CD14-positive monocyte (primary cell): ENCODE data around the gene ABTB2. TPM values are rescaled to one million over a fixed set of nuclear protein-coding genes. Genes with fewer than 3 reads are reported as not detected.

Experiments used
- DNase-seq, 3 donors: peaks; one replicate each; pipeline ENCODE4 v3.0.0-alpha.2; 2011 to 2022
- H2AFZ ChIP-seq: 2 replicates; pipeline ENCODE4 v1.6.0; 2012; ENCODE audit warnings: mild to moderate bottlenecking, low read depth, low read length, inconsistent platforms; ENCODE audit not compliant: insufficient read depth, poor library complexity, severe bottlenecking
- H3K27ac ChIP-seq, 2 donors: 1 replicate in 1 of 2; 2 replicates in 1 of 2; pipeline ENCODE4 v1.5.1; 2012 to 2013; ENCODE audit warnings: low read length in 2 of 2, control low read depth in 1 of 2, inconsistent platforms in 1 of 2, low read depth in 1 of 2, mild to moderate bottlenecking in 1 of 2
- H3K27me3 ChIP-seq, 2 donors: one replicate each; pipeline versions ENCODE4 v1.6.0 to v1.6.1; 2011 to 2013; ENCODE audit warnings: low read length in 2 of 2; ENCODE audit not compliant: control insufficient read depth in 2 of 2, insufficient read depth in 2 of 2
- H3K36me3 ChIP-seq, 2 donors: replicated peaks in 1 of 2; 1 replicate in 1 of 2; 2 replicates in 1 of 2; pipeline versions ENCODE4 v1.5.1 to v1.6.1; 2012 to 2013; ENCODE audit warnings: low read length in 2 of 2, control low read depth in 1 of 2, inconsistent platforms in 1 of 2, mild to moderate bottlenecking in 1 of 2; ENCODE audit not compliant: insufficient read depth in 2 of 2, control insufficient read depth in 1 of 2
- H3K4me1 ChIP-seq, 2 donors: 1 replicate in 1 of 2; 2 replicates in 1 of 2; pipeline versions ENCODE4 v1.5.1 to v1.6.1; 2012 to 2013; ENCODE audit warnings: low read length in 2 of 2, control low read depth in 1 of 2, inconsistent platforms in 1 of 2, mild to moderate bottlenecking in 1 of 2, moderate library complexity in 1 of 2; ENCODE audit not compliant: insufficient read depth in 2 of 2, control insufficient read depth in 1 of 2
- H3K4me2 ChIP-seq: replicated peaks from 2 replicates; pipeline ENCODE3; 2012; ENCODE audit warnings: low read length, moderate library complexity, mild to moderate bottlenecking; ENCODE audit not compliant: poor library complexity, severe bottlenecking; ENCODE audit errors: extremely low read depth
- H3K4me3 ChIP-seq, 3 experiments: fragments of 200-600 bp in 1 of 3; sonication (generic) in 1 of 3; replicated peaks in 1 of 3; 1 replicate in 2 of 3; 2 replicates in 1 of 3; pipeline ENCODE4 v1.5.1; 2011 to 2013; ENCODE audit warnings: low read length in 3 of 3, mild to moderate bottlenecking in 3 of 3, control low read depth in 2 of 3, low read depth in 2 of 3, inconsistent platforms in 1 of 3, moderate library complexity in 1 of 3
- H3K79me2 ChIP-seq: 2 replicates; pipeline ENCODE4 v1.6.0; 2012; ENCODE audit warnings: mild to moderate bottlenecking, control low read depth, inconsistent platforms, low read length, moderate library complexity; ENCODE audit not compliant: insufficient read depth
- H3K9ac ChIP-seq: 2 replicates; pipeline ENCODE4 v1.6.0; 2017; ENCODE audit warnings: low read length, mild to moderate bottlenecking; ENCODE audit not compliant: insufficient read depth, poor library complexity, severe bottlenecking
- H3K9me3 ChIP-seq, 2 donors: replicated peaks in 1 of 2; 1 replicate in 1 of 2; 2 replicates in 1 of 2; pipeline versions ENCODE4 v1.5.1 to v1.6.1; 2012 to 2013; ENCODE audit warnings: low read length in 2 of 2, control low read depth in 1 of 2; ENCODE audit not compliant: control insufficient read depth in 1 of 2, insufficient read depth in 1 of 2
- H4K20me1 ChIP-seq: 2 replicates; pipeline ENCODE4 v1.6.0; 2012; ENCODE audit warnings: mild to moderate bottlenecking, low read length, control low read depth, moderate library complexity; ENCODE audit not compliant: insufficient read depth
- H3K27ac Mint-ChIP-seq, 7 donors: one replicate each; pipeline ENCODE4 v1.8.0; 2020; ENCODE audit warnings: mild to moderate bottlenecking in 7 of 7, mixed read lengths in 7 of 7, moderate library complexity in 6 of 7, inconsistent platforms in 2 of 7
- H3K27me3 Mint-ChIP-seq, 3 donors: one replicate each; pipeline ENCODE4 v1.8.0; 2021 to 2022; ENCODE audit warnings: low read depth in 3 of 3, mild to moderate bottlenecking in 3 of 3, mixed read lengths in 3 of 3, moderate library complexity in 3 of 3, inconsistent platforms in 1 of 3
- H3K36me3 Mint-ChIP-seq, 2 donors: one replicate each; pipeline ENCODE4 v1.8.0; 2020; ENCODE audit warnings: mixed read lengths in 2 of 2, inconsistent platforms in 1 of 2, mild to moderate bottlenecking in 1 of 2
- H3K4me1 Mint-ChIP-seq: one replicate; pipeline ENCODE4 v1.8.0; 2020; ENCODE audit warnings: mild to moderate bottlenecking, mixed read lengths
- H3K4me3 Mint-ChIP-seq, 2 donors: one replicate each; pipeline ENCODE4 v1.8.0; 2020; ENCODE audit warnings: mild to moderate bottlenecking in 2 of 2, mixed read lengths in 2 of 2, moderate library complexity in 1 of 2
- H3K9me3 Mint-ChIP-seq, 7 donors: one replicate each; pipeline ENCODE4 v1.8.0; 2020 to 2022; ENCODE audit warnings: mixed read lengths in 7 of 7, mild to moderate bottlenecking in 6 of 7, moderate library complexity in 6 of 7, inconsistent platforms in 2 of 7
- CTCF ChIP-seq: fragments of 200-600 bp; IDR thresholded peaks from one replicate; pipeline ENCODE4 v1.8.0; 2022; ENCODE audit warnings: antibody characterized with exemption, mild to moderate bottlenecking
- WGBS: methylation state at CpG from one replicate; pipeline ENCODE4 v1.1.5; 2013; ENCODE audit warnings: missing lambda C conversion rate; ENCODE audit not compliant: insufficient coverage; 5-methylcytosine and 5-hydroxymethylcytosine counted together
- intact Hi-C, 2 donors: fragments of 100-400 bp; cut with micrococcal nuclease; formaldehyde crosslinking; loops; one replicate each; pipeline versions ENCODE4 v1.15.0 to v1.15.1; 2023
- polyA plus RNA-seq, 3 donors: library from polyadenylated mRNA; depleted of rRNA in 1 of 3; unstranded in 2 of 3; stranded (reverse) in 1 of 3; fragments of 300-500 nt in 2 of 3; fragments of >200 nt in 1 of 3; fragmentation: Illumina TruSeq in 2 of 3; gene quantifications; 1 replicate in 2 of 3; 2 replicates in 1 of 3; pipeline ENCODE4 v1.2.3, GENCODE V29; 2012 to 2021

Gene ABTB2
- polyA plus RNA-seq, 3 donors: 0.25 to 1.7 (median 0.26) TPM

DNA sequence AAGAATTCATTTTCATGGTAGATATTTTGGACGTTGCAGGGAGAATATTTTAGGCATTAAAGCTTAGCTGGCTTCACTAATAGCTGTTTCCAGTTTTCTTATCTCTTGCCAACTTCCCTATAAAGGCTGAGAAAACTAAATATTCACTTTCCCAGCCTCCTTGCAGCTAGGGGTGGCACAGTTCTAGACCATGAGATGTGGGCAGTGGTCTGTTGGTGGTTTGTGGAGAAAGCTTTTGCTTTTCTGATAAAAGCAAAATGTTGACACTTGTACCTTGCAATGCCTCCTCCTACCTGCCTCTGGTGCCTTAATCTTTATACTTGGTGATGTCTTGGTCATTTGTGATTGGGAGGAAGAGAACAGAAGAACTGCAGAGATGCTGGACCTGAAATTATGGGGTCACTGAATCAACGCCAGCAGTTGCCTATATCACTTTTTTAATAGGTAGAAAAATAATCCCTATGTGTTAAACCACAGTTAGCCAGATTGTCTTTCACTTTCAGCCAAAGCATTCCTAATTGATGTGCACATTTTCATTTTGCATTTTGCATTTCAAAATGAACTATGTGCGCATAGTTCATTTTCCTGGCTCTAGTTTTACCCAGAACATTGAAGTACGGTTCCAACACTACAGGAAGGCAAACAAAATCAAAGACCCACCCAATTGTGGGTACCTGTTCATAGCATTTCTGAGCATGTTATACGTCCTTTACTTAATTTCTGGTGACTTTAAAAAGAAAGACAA is 24.9 kb upstream of the ABTB2 start:
- H3K36me3 ChIP-seq: no peaks in the 10 kb centered on the region
- Mint-ChIP-seq H3K9me3 (peaks cover 2 to 11% (median 9%) of the 10 kb centered on the region in 7 donors), H3K27ac (no peak overlapping the region), H3K4me1 (peaks cover 3% of the 10 kb centered on the region), H3K27me3 (peaks cover 0 to 2% (median 0%) of the 10 kb centered on the region in 3 donors), H3K36me3 (peaks cover 0 to 2% of the 10 kb centered on the region in 2 donors), H3K4me3 (no peak overlapping the region)
- 100% methylated on average over 2 of the region's 5 CpGs for WGBS
- no peak overlapping the region for H3K9ac ChIP-seq
- H3K9me3 ChIP-seq: peaks cover 3 to 5% of the 10 kb centered on the region in 2 donors
- intact Hi-C loops: no loop called here
- TF ChIP-seq CTCF: no peak
- H3K27ac ChIP-seq: no peak overlapping the region
- no peaks in the 10 kb centered on the region for H3K79me2 ChIP-seq
- H2AFZ ChIP-seq: no peak overlapping the region
- no peaks in the 10 kb centered on the region for H3K4me1 ChIP-seq
- H4K20me1 ChIP-seq: no peaks in the 10 kb centered on the region
- no peak for DNase-seq
- no peak overlapping the region for H3K4me3 ChIP-seq
- H3K27me3 ChIP-seq: no peaks in the 10 kb centered on the region
- no peak overlapping the region for H3K4me2 ChIP-seq

DNA sequence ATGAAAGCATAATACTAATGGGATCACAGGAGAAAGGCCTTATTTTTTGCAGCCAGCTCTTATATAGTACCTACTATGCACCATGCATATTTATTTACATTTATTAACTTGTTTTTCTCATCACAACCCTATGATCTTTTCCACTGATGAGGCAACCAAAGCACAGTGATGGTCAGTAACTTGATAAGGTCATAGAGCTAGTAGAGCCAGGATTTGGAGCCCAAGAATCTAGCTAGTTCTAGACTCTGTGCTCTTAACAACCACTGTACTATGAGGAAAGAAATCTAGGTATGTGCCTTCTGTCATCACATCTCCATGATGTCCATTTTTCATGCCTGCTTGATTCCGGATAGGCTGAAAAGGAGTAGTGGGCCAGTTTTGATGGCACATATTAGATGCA is 24.0 kb upstream of the ABTB2 start:
- H3K79me2 ChIP-seq: no peaks in the 10 kb centered on the region
- no CpG with 5 or more reads among the region's 1 CpG for WGBS
- intact Hi-C loops: no loop called here
- no peak overlapping the region for H3K4me3 ChIP-seq
- no peak for DNase-seq
- no peak for TF ChIP-seq CTCF
- no peak overlapping the region for H3K4me2 ChIP-seq
- no peaks in the 10 kb centered on the region for H4K20me1 ChIP-seq
- H3K27me3 ChIP-seq: no peaks in the 10 kb centered on the region
- Mint-ChIP-seq H3K27ac (no peak overlapping the region), H3K36me3 (peaks cover 0 to 3% of the 10 kb centered on the region in 2 donors), H3K4me1 (peaks cover 3% of the 10 kb centered on the region), H3K4me3 (no peak overlapping the region), H3K27me3 (peaks cover 0 to 2% (median 0%) of the 10 kb centered on the region in 3 donors), H3K9me3 (peaks cover 10 to 20% (median 17%) of the 10 kb centered on the region in 7 donors)
- no peak overlapping the region for H3K9ac ChIP-seq
- H2AFZ ChIP-seq: no peak overlapping the region
- peaks cover 12 to 15% of the 10 kb centered on the region in 2 donors for H3K9me3 ChIP-seq
- H3K4me1 ChIP-seq: no peaks in the 10 kb centered on the region
- H3K27ac ChIP-seq: no peak overlapping the region
- no peaks in the 10 kb centered on the region for H3K36me3 ChIP-seq
